HepG2 (cell line): Measurements from ENCODE around the gene ABCC1. TPM values are rescaled to one million over a fixed set of nuclear protein-coding genes. Genes with fewer than 3 reads are reported as not detected.

ENCODE experiments used
- HOXA9 ChIP-seq: sonication (generic); formaldehyde crosslinking; IDR thresholded peaks from 2 replicates; pipeline ENCODE4 v1.8.1; 2022; ENCODE audit warnings: missing genetic modification reagents, mild to moderate bottlenecking, moderate library complexity, borderline replicate concordance
- NFAT5 ChIP-seq: sonication (generic); formaldehyde crosslinking; IDR thresholded peaks from 2 replicates; pipeline ENCODE4 v1.4.0; 2020; ENCODE audit warnings: missing genetic modification reagents
- RFX1 ChIP-seq: fragments of 450-650 bp; IDR thresholded peaks from 2 replicates; pipeline ENCODE4 v1.6.1; 2017
- ZBTB2 ChIP-seq: sonication (generic); formaldehyde crosslinking; IDR thresholded peaks from 2 replicates; pipeline ENCODE4 v1.8.0; 2022; ENCODE audit warnings: low read depth, missing genetic modification reagents
- ZFAT ChIP-seq: sonication (generic); formaldehyde crosslinking; conservative IDR thresholded peaks from 2 replicates; pipeline ENCODE4 v1.8.1; 2023; ENCODE audit warnings: missing genetic modification reagents, inconsistent platforms
- ZIK1 ChIP-seq: sonication (generic); formaldehyde crosslinking; IDR thresholded peaks from 2 replicates; pipeline ENCODE4 v1.5.0; 2020; ENCODE audit warnings: mild to moderate bottlenecking, low read depth, missing genetic modification reagents, borderline replicate concordance
- ZNF10 ChIP-seq: sonication (generic); formaldehyde crosslinking; IDR thresholded peaks from 2 replicates; pipeline ENCODE4 v1.4.0; 2020; ENCODE audit warnings: mild to moderate bottlenecking, low read depth, missing genetic modification reagents, borderline replicate concordance
- ZNF292 ChIP-seq: sonication (generic); formaldehyde crosslinking; IDR thresholded peaks from 2 replicates; pipeline ENCODE4 v1.8.1; 2022; ENCODE audit warnings: mild to moderate bottlenecking, low read depth, missing genetic modification reagents, borderline replicate concordance
- ZNF629 ChIP-seq: sonication (generic); formaldehyde crosslinking; conservative IDR thresholded peaks from 2 replicates; pipeline ENCODE4 v1.5.0; 2020; ENCODE audit warnings: missing genetic modification reagents
- ZNF704 ChIP-seq: sonication (generic); formaldehyde crosslinking; IDR thresholded peaks from 2 replicates; pipeline ENCODE4 v1.8.1; 2023; ENCODE audit warnings: mild to moderate bottlenecking, inconsistent platforms, moderate library complexity, missing genetic modification reagents, borderline replicate concordance
- polyA plus RNA-seq, 8 experiments: library from polyadenylated mRNA; depleted of rRNA in 3 of 8; stranded (reverse) in 7 of 8; unstranded in 1 of 8; fragments of >200 nt; fragmentation: Illumina TruSeq in 4 of 8; extraction: Trizol in 4 of 8; gene quantifications; 2 replicates each; pipeline versions ENCODE4 v1.2.1 to v1.2.3, GENCODE V29; 2011 to 2016; ENCODE audit warnings: low read depth in 4 of 8, missing spikeins in 1 of 8, mixed read lengths in 1 of 8; ENCODE audit not compliant: insufficient read depth in 1 of 8
- total RNA-seq, 5 experiments: library from RNA; depleted of rRNA; stranded (reverse); fragments of >200 nt; fragmentation: Illumina TruSeq; extraction: Trizol; gene quantifications; 2 replicates each; pipeline ENCODE4 v1.2.3, GENCODE V29; 2016; ENCODE audit warnings: low read depth in 1 of 5
- TF ChIP-seq, protein P1 (sequence below): sonication (generic); formaldehyde crosslinking; IDR thresholded peaks from 2 replicates; pipeline ENCODE4 v1.5.0; 2020; ENCODE audit warnings: missing genetic modification reagents
- TF ChIP-seq, protein P2 (sequence below): sonication (generic); formaldehyde crosslinking; IDR thresholded peaks from 2 replicates; pipeline ENCODE4 v1.4.0; 2020; ENCODE audit warnings: missing genetic modification reagents

The ABCC1 gene
- total and polyA plus RNA-seq, 2 of the 13 experiments (the other 11 are each of a cell fraction or from before 2014, with no cell fraction given) = 13.0 to 30.6 TPM

- TF ChIP-seq ZBTB2 = no peak
- TF ChIP-seq, protein P1, sequence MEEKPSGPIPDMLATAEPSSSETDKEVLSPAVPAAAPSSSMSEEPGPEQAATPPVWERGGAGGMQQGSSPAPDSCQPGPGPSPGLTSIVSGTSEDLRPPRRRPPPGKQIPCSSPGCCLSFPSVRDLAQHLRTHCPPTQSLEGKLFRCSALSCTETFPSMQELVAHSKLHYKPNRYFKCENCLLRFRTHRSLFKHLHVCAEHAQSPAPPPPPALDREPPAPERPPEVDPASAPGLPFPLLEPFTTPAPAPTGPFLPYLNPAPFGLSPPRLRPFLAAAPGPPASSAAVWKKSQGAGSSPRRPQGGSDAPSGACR (CRISPR knock-in tag) = no peak
- TF ChIP-seq RFX1 = no peak
- no peak for TF ChIP-seq ZNF292 (CRISPR knock-in tag)
- TF ChIP-seq HOXA9 (CRISPR knock-in tag) = no peak
- no peak for TF ChIP-seq NFAT5 (CRISPR knock-in tag)
- no peak for TF ChIP-seq ZNF10 (CRISPR knock-in tag)
- no peak for TF ChIP-seq ZFAT (CRISPR knock-in tag)
- no peak for TF ChIP-seq ZIK1 (CRISPR knock-in tag)
- peak; percentile 92 for TF ChIP-seq ZNF629
- no peak for TF ChIP-seq ZNF704
- TF ChIP-seq, protein P2, sequence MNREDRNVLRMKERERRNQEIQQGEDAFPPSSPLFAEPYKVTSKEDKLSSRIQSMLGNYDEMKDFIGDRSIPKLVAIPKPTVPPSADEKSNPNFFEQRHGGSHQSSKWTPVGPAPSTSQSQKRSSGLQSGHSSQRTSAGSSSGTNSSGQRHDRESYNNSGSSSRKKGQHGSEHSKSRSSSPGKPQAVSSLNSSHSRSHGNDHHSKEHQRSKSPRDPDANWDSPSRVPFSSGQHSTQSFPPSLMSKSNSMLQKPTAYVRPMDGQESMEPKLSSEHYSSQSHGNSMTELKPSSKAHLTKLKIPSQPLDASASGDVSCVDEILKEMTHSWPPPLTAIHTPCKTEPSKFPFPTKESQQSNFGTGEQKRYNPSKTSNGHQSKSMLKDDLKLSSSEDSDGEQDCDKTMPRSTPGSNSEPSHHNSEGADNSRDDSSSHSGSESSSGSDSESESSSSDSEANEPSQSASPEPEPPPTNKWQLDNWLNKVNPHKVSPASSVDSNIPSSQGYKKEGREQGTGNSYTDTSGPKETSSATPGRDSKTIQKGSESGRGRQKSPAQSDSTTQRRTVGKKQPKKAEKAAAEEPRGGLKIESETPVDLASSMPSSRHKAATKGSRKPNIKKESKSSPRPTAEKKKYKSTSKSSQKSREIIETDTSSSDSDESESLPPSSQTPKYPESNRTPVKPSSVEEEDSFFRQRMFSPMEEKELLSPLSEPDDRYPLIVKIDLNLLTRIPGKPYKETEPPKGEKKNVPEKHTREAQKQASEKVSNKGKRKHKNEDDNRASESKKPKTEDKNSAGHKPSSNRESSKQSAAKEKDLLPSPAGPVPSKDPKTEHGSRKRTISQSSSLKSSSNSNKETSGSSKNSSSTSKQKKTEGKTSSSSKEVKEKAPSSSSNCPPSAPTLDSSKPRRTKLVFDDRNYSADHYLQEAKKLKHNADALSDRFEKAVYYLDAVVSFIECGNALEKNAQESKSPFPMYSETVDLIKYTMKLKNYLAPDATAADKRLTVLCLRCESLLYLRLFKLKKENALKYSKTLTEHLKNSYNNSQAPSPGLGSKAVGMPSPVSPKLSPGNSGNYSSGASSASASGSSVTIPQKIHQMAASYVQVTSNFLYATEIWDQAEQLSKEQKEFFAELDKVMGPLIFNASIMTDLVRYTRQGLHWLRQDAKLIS = no peak
These were observed 207.8 kb downstream of the ABCC1 start (continued) for GRCh38 chr16:16157166-16157565.
